Measurements from ENCODE around the gene ZFP82. TPM values are rescaled to one million over a fixed set of nuclear protein-coding genes. Genes with fewer than 3 reads are reported as not detected.

Gene ZFP82
- polyA plus RNA-seq, 2 of the 4 experiments (the other 2 are of a cell fraction), result 3.7 to 6.7 TPM

GRCh38 chr19:36378625-36379509 is 39.6 kb downstream of the ZFP82 start, which contains the start of gene ZFP14 (continued):
- TF ChIP-seq EHMT2 (IDR thresholded peaks at IDR 0.05; ENCODE audit: low read depth) (no peak), NR3C1 (IDR thresholded peaks at IDR 0.05) (no peak), RARB (CRISPR knock-in tag; IDR thresholded peaks at IDR 0.05) (no peak), POLR2AphosphoS2 (conservative IDR thresholded peaks at IDR 0.05; ENCODE audit: low read length) (no peak), HOXB13 (CRISPR knock-in tag; IDR thresholded peaks at IDR 0.05; ENCODE audit: low read depth) (no peak), NPAS2 (CRISPR knock-in tag; IDR thresholded peaks at IDR 0.05; ENCODE audit: borderline replicate concordance) (no peak), HES2 (IDR thresholded peaks at IDR 0.05) (no peak)

DNA sequence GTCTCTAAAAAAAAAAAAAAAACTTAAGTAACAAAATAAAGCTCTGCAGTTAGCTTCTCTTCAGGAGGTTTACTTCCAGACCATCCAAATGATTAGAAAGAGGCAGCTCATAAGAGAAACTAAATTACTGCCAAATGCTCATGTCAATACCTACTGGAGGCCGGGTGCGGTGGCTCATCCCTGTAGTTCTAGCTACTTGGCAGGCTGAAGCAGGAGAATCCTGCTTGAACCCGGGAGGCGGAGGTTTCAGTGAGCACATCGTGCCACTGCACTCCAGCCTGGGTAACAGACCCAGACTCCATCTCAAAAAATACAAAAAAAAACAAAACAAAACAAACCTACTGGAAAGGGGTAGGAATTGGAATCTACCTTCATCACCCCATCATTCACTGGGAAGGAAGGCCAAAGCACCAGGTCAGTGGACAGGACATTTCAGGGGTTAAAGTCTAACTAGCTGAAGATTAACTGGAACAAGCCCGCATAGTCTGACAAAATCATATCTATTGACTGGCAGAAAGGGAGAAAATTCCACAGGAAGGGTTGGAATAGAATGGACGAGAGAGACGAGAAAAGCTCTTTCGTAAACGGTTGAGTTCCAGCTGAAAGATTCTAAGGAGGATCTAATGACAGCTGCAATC is 40.8 kb downstream of the ZFP82 start:
- FAIRE-seq, result peak; percentile 28
- Histone ChIP-seq H3K27ac (no peak overlapping the region), H3K4me3 (peak overlapping the region; percentile 61), H3K4me2 (peak overlapping the region; percentile 94), H3K9me3 (peaks cover 79% of the 10 kb centered on the region), H3K4me1 (peaks cover 5% of the 10 kb centered on the region; the same call in 2 of the 3 replicates)
- WGBS (ENCODE audit: missing lambda C conversion rate), result 81% methylated on average over 10 of the region's 10 CpGs
- CTCF ChIA-PET, result interaction anchor here (0.6 to 3.7 kb wide), 4 partner anchors 9 to 795 kb away, joined by 3 to 14 read pairs (median 10); partner anchors contain the start of genes ZNF260 and ZNF585A
- no peak for TF ChIP-seq HOXA7 (CRISPR knock-in tag; IDR thresholded peaks at IDR 0.05)
- TF ChIP-seq HDAC2 (IDR thresholded peaks at IDR 0.05), result no peak
- no peak for TF ChIP-seq HOXB5 (CRISPR knock-in tag; IDR thresholded peaks at IDR 0.05)
- TF ChIP-seq ATOH8 (CRISPR knock-in tag; IDR thresholded peaks at IDR 0.05; ENCODE audit: low read depth), result no peak
- TF ChIP-seq TFCP2L1 (CRISPR knock-in tag; IDR thresholded peaks at IDR 0.05), result no peak
- no peak for TF ChIP-seq CHD2 (IDR thresholded peaks at IDR 0.05; ENCODE audit: low read length, partially characterized antibody)
- TF ChIP-seq NPAS2 (CRISPR knock-in tag; IDR thresholded peaks at IDR 0.05; ENCODE audit: borderline replicate concordance), result no peak
- no peak for TF ChIP-seq JUNB (IDR thresholded peaks at IDR 0.05)
- TF ChIP-seq, protein P1, sequence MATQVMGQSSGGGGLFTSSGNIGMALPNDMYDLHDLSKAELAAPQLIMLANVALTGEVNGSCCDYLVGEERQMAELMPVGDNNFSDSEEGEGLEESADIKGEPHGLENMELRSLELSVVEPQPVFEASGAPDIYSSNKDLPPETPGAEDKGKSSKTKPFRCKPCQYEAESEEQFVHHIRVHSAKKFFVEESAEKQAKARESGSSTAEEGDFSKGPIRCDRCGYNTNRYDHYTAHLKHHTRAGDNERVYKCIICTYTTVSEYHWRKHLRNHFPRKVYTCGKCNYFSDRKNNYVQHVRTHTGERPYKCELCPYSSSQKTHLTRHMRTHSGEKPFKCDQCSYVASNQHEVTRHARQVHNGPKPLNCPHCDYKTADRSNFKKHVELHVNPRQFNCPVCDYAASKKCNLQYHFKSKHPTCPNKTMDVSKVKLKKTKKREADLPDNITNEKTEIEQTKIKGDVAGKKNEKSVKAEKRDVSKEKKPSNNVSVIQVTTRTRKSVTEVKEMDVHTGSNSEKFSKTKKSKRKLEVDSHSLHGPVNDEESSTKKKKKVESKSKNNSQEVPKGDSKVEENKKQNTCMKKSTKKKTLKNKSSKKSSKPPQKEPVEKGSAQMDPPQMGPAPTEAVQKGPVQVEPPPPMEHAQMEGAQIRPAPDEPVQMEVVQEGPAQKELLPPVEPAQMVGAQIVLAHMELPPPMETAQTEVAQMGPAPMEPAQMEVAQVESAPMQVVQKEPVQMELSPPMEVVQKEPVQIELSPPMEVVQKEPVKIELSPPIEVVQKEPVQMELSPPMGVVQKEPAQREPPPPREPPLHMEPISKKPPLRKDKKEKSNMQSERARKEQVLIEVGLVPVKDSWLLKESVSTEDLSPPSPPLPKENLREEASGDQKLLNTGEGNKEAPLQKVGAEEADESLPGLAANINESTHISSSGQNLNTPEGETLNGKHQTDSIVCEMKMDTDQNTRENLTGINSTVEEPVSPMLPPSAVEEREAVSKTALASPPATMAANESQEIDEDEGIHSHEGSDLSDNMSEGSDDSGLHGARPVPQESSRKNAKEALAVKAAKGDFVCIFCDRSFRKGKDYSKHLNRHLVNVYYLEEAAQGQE (IDR thresholded peaks at IDR 0.05), result no peak
- no peak for TF ChIP-seq GATA3 (IDR thresholded peaks at IDR 0.05; ENCODE audit: borderline replicate concordance)
- TF ChIP-seq MAZ (IDR thresholded peaks at IDR 0.05; ENCODE audit: borderline replicate concordance, low read depth, low read length), result no peak
- no peak for TF ChIP-seq HES2 (IDR thresholded peaks at IDR 0.05)
- no peak for TF ChIP-seq FOXS1 (CRISPR knock-in tag; IDR thresholded peaks at IDR 0.05)
- no peak for TF ChIP-seq CEBPB (IDR thresholded peaks at IDR 0.05)
- no peak for TF ChIP-seq EHF (CRISPR knock-in tag; IDR thresholded peaks at IDR 0.05)
- TF ChIP-seq KDM1A (IDR thresholded peaks at IDR 0.05; ENCODE audit: low read depth), result no peak
- no peak for ATAC-seq
- POLR2A ChIA-PET, result interaction anchor here (1.2 to 2.3 kb wide), 5 partner anchors 17 to 473 kb away, joined by 3 to 13 read pairs (median 4); partner anchors contain the start of genes ZNF146, ZNF345, ZNF565 and ZNF566
- no peak for DNase-seq (ENCODE audit: low read depth in 1 of 2, low spot score in 1 of 2)
